ENCODE measurements around the gene AFMID. TPM values are rescaled to one million over a fixed set of nuclear protein-coding genes. Genes with fewer than 3 reads are reported as not detected.

AFMID gene
- total and polyA plus RNA-seq, 2 of the 13 experiments (the other 11 are each of a cell fraction or from before 2014, with no cell fraction given): 249 to 270 TPM

DNA sequence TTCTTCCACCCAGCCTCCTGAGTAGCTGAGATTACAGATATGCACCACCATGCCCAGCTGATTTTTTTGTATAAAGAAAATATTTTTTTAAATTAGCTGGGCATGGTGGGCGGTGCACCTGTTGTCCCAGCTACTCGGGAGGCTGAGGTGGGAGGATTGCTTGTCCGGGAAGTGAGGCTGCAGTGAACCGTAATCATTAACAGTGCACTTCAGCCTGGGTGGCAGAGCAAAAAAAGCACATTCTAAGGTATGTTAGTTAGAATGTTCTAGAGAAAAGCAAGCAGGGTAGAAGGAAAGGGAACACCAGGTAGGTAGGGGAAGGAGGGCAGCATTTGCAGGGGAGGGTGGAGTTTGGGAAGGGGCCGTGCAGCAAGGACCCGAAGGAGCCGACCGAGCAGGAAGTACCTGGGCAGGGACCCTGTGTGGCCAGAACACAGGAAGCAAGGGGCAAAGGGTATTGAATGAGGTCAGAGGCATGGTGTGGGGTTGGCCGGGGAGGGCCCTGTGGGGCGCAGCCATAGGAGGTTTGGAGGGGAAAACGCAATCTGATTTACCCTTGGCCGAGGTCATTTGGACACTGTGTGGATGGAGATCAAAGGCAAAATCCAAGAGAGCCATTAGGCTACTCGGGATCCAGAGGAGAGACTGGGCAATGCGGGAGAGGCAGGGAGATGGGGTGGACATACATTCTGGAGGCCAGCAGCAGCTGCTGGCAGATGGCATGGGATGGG lies 38.7 kb upstream of the AFMID start:
- Histone ChIP-seq H3K9ac (ENCODE audit: insufficient read depth, low read depth, low read length) (peak overlapping the region; percentile 24; the same call in 1 of the 2 replicates), H3K4me2 (ENCODE audit: low read depth, low read length) (peak overlapping the region; percentile 86), H3K79me2 (ENCODE audit: insufficient read depth, low read length) (no peaks in the 10 kb centered on the region), H3K27ac (ENCODE audit: extremely low read length, insufficient read depth, low read length) (peak overlapping the region; percentile 13), H3K4me1 (ENCODE audit: insufficient read depth, low read length) (peaks cover 85% of the 10 kb centered on the region), H3K27me3 (ENCODE audit: control insufficient read depth in 1 of 2, insufficient read depth in 2 of 2, low read length in 2 of 2) (peaks cover 4 to 6% of the 10 kb centered on the region in 2 experiments; a peak in 2 of 5 replicates), H2AFZ (ENCODE audit: low read length) (no peak overlapping the region), H3K9me3 (ENCODE audit: low read length) (no peaks in the 10 kb centered on the region), H4K20me1 (ENCODE audit: insufficient read depth, low read length) (no peaks in the 10 kb centered on the region), H3K4me3 (replicated peaks in 1 of 3; ENCODE audit: insufficient read depth in 1 of 3, low read depth in 2 of 3, low read length in 3 of 3) (peak overlapping the region in 2 of 3 experiments; percentile 29 to 49; a peak in 3 of 6 replicates), H3K36me3 (replicated peaks in 1 of 2; ENCODE audit: control insufficient read depth in 1 of 2, insufficient read depth in 2 of 2, low read length in 2 of 2) (no peaks in the 10 kb centered on the region)
- FAIRE-seq (peak; percentile 12), ATAC-seq (peak; percentile 20), DNase-seq (ENCODE audit: low spot score) (peak; percentile 53)
- intact Hi-C loops (cut with micrococcal nuclease; ENCODE audit: unreplicated experiment): no loop called here
- ChIA-PET CTCF (ENCODE audit: low intra/inter-chr PET ratio, low total read pairs) (no interaction called here), POLR2A (interaction anchor here (0.6 kb wide), 1 partner anchor 1560 kb away, joined by 3 read pairs; no protein-coding TSS in a partner anchor)
- BruUV-seq (replicated peaks): no TSS peak
- in situ Hi-C loops (cut with HindIII; ENCODE audit: extremely low pct_ligation_motif_present, low pct_unique_long_range_greater_than_20kb): no loop called here
- 6% methylated on average over 14 of the region's 14 CpGs for WGBS (ENCODE audit: low lambda C conversion rate)
- TF ChIP-seq, protein P1, sequence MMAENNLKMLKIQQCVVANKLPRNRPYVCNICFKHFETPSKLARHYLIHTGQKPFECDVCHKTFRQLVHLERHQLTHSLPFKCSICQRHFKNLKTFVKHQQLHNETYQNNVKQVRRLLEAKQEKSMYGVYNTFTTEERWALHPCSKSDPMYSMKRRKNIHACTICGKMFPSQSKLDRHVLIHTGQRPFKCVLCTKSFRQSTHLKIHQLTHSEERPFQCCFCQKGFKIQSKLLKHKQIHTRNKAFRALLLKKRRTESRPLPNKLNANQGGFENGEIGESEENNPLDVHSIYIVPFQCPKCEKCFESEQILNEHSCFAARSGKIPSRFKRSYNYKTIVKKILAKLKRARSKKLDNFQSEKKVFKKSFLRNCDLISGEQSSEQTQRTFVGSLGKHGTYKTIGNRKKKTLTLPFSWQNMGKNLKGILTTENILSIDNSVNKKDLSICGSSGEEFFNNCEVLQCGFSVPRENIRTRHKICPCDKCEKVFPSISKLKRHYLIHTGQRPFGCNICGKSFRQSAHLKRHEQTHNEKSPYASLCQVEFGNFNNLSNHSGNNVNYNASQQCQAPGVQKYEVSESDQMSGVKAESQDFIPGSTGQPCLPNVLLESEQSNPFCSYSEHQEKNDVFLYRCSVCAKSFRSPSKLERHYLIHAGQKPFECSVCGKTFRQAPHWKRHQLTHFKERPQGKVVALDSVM (CRISPR knock-in tag; IDR thresholded peaks at IDR 0.05): peak; percentile 99
- peak; percentile 66; the same call in 1 of the 2 replicates for TF ChIP-seq JUND (CRISPR knock-in tag; IDR thresholded peaks at IDR 0.05)
- TF ChIP-seq, protein P2, sequence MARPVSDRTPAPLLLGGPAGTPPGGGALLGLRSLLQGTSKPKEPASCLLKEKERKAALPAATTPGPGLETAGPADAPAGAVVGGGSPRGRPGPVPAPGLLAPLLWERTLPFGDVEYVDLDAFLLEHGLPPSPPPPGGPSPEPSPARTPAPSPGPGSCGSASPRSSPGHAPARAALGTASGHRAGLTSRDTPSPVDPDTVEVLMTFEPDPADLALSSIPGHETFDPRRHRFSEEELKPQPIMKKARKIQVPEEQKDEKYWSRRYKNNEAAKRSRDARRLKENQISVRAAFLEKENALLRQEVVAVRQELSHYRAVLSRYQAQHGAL (CRISPR knock-in tag; IDR thresholded peaks at IDR 0.05; ENCODE audit: not compliant biosample characterization): peak; percentile 89
- no peak for TF ChIP-seq BRD4 (CRISPR knock-in tag; IDR thresholded peaks at IDR 0.05)
- no peak for TF ChIP-seq GTF2F1 (IDR thresholded peaks at IDR 0.05; ENCODE audit: low read length)
- no peak for TF ChIP-seq HIVEP1 (CRISPR knock-in tag; IDR thresholded peaks at IDR 0.05)
- TF ChIP-seq GABPB1 (CRISPR knock-in tag; IDR thresholded peaks at IDR 0.05): peak; percentile 69
- TF ChIP-seq, protein P3, sequence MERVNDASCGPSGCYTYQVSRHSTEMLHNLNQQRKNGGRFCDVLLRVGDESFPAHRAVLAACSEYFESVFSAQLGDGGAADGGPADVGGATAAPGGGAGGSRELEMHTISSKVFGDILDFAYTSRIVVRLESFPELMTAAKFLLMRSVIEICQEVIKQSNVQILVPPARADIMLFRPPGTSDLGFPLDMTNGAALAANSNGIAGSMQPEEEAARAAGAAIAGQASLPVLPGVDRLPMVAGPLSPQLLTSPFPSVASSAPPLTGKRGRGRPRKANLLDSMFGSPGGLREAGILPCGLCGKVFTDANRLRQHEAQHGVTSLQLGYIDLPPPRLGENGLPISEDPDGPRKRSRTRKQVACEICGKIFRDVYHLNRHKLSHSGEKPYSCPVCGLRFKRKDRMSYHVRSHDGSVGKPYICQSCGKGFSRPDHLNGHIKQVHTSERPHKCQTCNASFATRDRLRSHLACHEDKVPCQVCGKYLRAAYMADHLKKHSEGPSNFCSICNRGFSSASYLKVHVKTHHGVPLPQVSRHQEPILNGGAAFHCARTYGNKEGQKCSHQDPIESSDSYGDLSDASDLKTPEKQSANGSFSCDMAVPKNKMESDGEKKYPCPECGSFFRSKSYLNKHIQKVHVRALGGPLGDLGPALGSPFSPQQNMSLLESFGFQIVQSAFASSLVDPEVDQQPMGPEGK (CRISPR knock-in tag; IDR thresholded peaks at IDR 0.05): peak; percentile 85
- TF ChIP-seq, protein P4, sequence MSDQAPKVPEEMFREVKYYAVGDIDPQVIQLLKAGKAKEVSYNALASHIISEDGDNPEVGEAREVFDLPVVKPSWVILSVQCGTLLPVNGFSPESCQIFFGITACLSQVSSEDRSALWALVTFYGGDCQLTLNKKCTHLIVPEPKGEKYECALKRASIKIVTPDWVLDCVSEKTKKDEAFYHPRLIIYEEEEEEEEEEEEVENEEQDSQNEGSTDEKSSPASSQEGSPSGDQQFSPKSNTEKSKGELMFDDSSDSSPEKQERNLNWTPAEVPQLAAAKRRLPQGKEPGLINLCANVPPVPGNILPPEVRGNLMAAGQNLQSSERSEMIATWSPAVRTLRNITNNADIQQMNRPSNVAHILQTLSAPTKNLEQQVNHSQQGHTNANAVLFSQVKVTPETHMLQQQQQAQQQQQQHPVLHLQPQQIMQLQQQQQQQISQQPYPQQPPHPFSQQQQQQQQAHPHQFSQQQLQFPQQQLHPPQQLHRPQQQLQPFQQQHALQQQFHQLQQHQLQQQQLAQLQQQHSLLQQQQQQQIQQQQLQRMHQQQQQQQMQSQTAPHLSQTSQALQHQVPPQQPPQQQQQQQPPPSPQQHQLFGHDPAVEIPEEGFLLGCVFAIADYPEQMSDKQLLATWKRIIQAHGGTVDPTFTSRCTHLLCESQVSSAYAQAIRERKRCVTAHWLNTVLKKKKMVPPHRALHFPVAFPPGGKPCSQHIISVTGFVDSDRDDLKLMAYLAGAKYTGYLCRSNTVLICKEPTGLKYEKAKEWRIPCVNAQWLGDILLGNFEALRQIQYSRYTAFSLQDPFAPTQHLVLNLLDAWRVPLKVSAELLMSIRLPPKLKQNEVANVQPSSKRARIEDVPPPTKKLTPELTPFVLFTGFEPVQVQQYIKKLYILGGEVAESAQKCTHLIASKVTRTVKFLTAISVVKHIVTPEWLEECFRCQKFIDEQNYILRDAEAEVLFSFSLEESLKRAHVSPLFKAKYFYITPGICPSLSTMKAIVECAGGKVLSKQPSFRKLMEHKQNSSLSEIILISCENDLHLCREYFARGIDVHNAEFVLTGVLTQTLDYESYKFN (CRISPR knock-in tag; conservative IDR thresholded peaks at IDR 0.05): peak; percentile 74
- TF ChIP-seq, protein P5, sequence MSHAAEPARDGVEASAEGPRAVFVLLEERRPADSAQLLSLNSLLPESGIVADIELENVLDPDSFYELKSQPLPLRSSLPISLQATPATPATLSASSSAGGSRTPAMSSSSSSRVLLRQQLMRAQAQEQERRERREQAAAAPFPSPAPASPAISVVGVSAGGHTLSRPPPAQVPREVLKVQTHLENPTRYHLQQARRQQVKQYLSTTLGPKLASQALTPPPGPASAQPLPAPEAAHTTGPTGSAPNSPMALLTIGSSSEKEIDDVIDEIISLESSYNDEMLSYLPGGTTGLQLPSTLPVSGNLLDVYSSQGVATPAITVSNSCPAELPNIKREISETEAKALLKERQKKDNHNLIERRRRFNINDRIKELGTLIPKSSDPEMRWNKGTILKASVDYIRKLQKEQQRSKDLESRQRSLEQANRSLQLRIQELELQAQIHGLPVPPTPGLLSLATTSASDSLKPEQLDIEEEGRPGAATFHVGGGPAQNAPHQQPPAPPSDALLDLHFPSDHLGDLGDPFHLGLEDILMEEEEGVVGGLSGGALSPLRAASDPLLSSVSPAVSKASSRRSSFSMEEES (CRISPR knock-in tag; IDR thresholded peaks at IDR 0.05): no peak
- TF ChIP-seq ZNF564 (CRISPR knock-in tag; IDR thresholded peaks at IDR 0.05): no peak
- no peak for TF ChIP-seq KMT2A (CRISPR knock-in tag; IDR thresholded peaks at IDR 0.05)
- TF ChIP-seq KLF16 (CRISPR knock-in tag; IDR thresholded peaks at IDR 0.05): 0 out of 4 replicates have a peak, but pooled peaks of 1 of the 2 experiments have one; percentile 29

All from HepG2 (cell line).